Endothelial cell of umbilical vein (primary cell): ENCODE data around the gene PDSS1. TPM values are rescaled to one million over a fixed set of nuclear protein-coding genes. Genes with fewer than 3 reads are reported as not detected.

Experiments
- BruUV-seq: library from RNA; stranded (reverse); fragments of 400-500 nt; replicated peaks from 2 replicates; lab custom pipeline; 2021; lab: Mats Ljungman, UMichigan
- CTCF ChIA-PET: fragments of 300-600, 350-600 bp; sonication (Branson Sonifier 250); formaldehyde crosslinking; loops from one replicate; lab custom pipeline; 2021; ENCODE audit warnings: antibody characterized with exemption, inconsistent platforms; lab: Charles Lee
- POLR2A ChIA-PET: fragments of 300-600, 350-600 bp; sonication (Branson Sonifier 250); formaldehyde crosslinking; loops from one replicate; lab custom pipeline; 2021; ENCODE audit warnings: antibody characterized with exemption, inconsistent platforms; lab: Charles Lee
- DNase-seq: peaks from one replicate; pipeline ENCODE4 v3.0.0-alpha.2; 2011; ENCODE audit warnings: low read depth, low spot score
- FAIRE-seq: peaks from 2 replicates; lab custom pipeline; 2011; peaks lifted over from hg19 to GRCh38; lab: Jason Lieb, UNC
- H2AFZ ChIP-seq: 2 replicates; pipeline ENCODE4 v1.6.0; 2012; ENCODE audit warnings: low read depth, low read length, control low read depth, inconsistent platforms
- H3K27ac ChIP-seq: 2 replicates; pipeline ENCODE4 v1.5.1; 2011; ENCODE audit warnings: low read depth, mild to moderate bottlenecking, control low read depth, low read length, moderate library complexity; ENCODE audit not compliant: insufficient read depth
- H3K27me3 ChIP-seq, 2 experiments: 2 replicates each; pipeline versions ENCODE4 v1.6.0 to v1.6.1; 2011; ENCODE audit warnings: low read length in 2 of 2, mixed read lengths in 1 of 2; ENCODE audit not compliant: control insufficient read depth in 2 of 2, insufficient read depth in 2 of 2
- H3K36me3 ChIP-seq, 2 experiments: 2 replicates in 1 of 2; 3 replicates in 1 of 2; pipeline ENCODE4 v1.5.1; 2011; ENCODE audit warnings: low read length in 2 of 2, mild to moderate bottlenecking in 1 of 2, moderate library complexity in 1 of 2; ENCODE audit not compliant: control insufficient read depth in 2 of 2, insufficient read depth in 2 of 2; ENCODE audit errors: extremely low read depth in 1 of 2
- H3K4me1 ChIP-seq: 3 replicates; pipeline ENCODE4 v1.5.1; 2011; ENCODE audit warnings: mild to moderate bottlenecking, low read length; ENCODE audit not compliant: control insufficient read depth, insufficient read depth; ENCODE audit errors: extremely low read depth
- H3K4me2 ChIP-seq: 2 replicates; pipeline ENCODE4 v1.6.1; 2011; ENCODE audit warnings: low read length, control low read depth, mixed read lengths; ENCODE audit not compliant: insufficient read depth
- H3K4me3 ChIP-seq, 3 experiments: fragments of 200-600 bp in 1 of 3; sonication (generic), shearing (Covaris generic) in 1 of 3; replicated peaks in 1 of 3; 2 replicates each; pipeline ENCODE4 v1.5.1; 2011 to 2016; ENCODE audit warnings: control low read depth in 3 of 3, low read length in 3 of 3, mild to moderate bottlenecking in 2 of 3, inconsistent platforms in 1 of 3, low read depth in 1 of 3, moderate library complexity in 1 of 3; ENCODE audit not compliant: insufficient read depth in 1 of 3
- H3K79me2 ChIP-seq: 2 replicates; pipeline ENCODE4 v1.6.0; 2012; ENCODE audit warnings: low read length, inconsistent platforms; ENCODE audit not compliant: control insufficient read depth, insufficient read depth
- H3K9ac ChIP-seq: replicated peaks from 2 replicates; pipeline ENCODE3; 2011; ENCODE audit warnings: low read length, control low read depth; ENCODE audit not compliant: insufficient read depth; ENCODE audit errors: extremely low read depth
- H3K9me1 ChIP-seq: replicated peaks from 3 replicates; pipeline ENCODE4 v1.6.0; 2011; ENCODE audit warnings: mild to moderate bottlenecking, low read length; ENCODE audit not compliant: control insufficient read depth, insufficient read depth; ENCODE audit errors: extremely low read depth
- H3K9me3 ChIP-seq: replicated peaks from 2 replicates; pipeline ENCODE4 v1.5.1; 2012; ENCODE audit warnings: low read length, inconsistent platforms; ENCODE audit not compliant: control insufficient read depth, insufficient read depth
- H4K20me1 ChIP-seq: replicated peaks from 2 replicates; pipeline ENCODE3; 2011; ENCODE audit warnings: mild to moderate bottlenecking, low read length; ENCODE audit not compliant: control insufficient read depth, insufficient read depth; ENCODE audit errors: extremely low read depth
- CTCF ChIP-seq, 2 donors: IDR thresholded peaks; 1 replicate in 1 of 2; 2 replicates in 1 of 2; pipeline ENCODE4 v1.5.1; 2011; ENCODE audit warnings: low read length in 2 of 2, mild to moderate bottlenecking in 2 of 2, moderate library complexity in 2 of 2, control low read depth in 1 of 2, inconsistent platforms in 1 of 2, low read depth in 1 of 2; ENCODE audit not compliant: insufficient read depth in 1 of 2; ENCODE audit errors: extremely low read depth in 1 of 2
- EZH2 ChIP-seq: IDR thresholded peaks from 2 replicates; pipeline ENCODE4 v1.6.1; 2012; ENCODE audit warnings: borderline replicate concordance, low read depth, mild to moderate bottlenecking, moderate library complexity, low read length, inconsistent platforms; ENCODE audit not compliant: severe bottlenecking
- FOS ChIP-seq: IDR thresholded peaks from 2 replicates; pipeline ENCODE4 v1.6.1; 2011; ENCODE audit warnings: mild to moderate bottlenecking, low read length, moderate library complexity, borderline replicate concordance; ENCODE audit not compliant: insufficient read depth
- GATA2 ChIP-seq: IDR thresholded peaks from 2 replicates; pipeline ENCODE4 v1.7.0; 2011; ENCODE audit warnings: low read depth, mild to moderate bottlenecking, moderate library complexity, mixed read lengths, low read length; ENCODE audit not compliant: insufficient read length, insufficient read depth
- JUN ChIP-seq: IDR thresholded peaks from 2 replicates; pipeline ENCODE4 v1.6.1; 2011; ENCODE audit warnings: borderline replicate concordance, low read depth; ENCODE audit not compliant: insufficient read length, insufficient read depth
- MAX ChIP-seq: IDR thresholded peaks from 2 replicates; pipeline ENCODE4 v1.6.1; 2011; ENCODE audit not compliant: insufficient read depth, insufficient read length
- MYC ChIP-seq: IDR thresholded peaks from one replicate; pipeline ENCODE4 v1.6.1; 2011; ENCODE audit warnings: mild to moderate bottlenecking, low read depth, low read length
- POLR2A ChIP-seq: IDR thresholded peaks from 2 replicates; pipeline ENCODE4 v1.6.1; 2012; ENCODE audit warnings: low read depth, mild to moderate bottlenecking, control low read depth, low read length
- POLR2AphosphoS5 ChIP-seq: IDR thresholded peaks from 2 replicates; pipeline ENCODE4 v1.6.1; 2012; ENCODE audit warnings: low read depth, mild to moderate bottlenecking, control low read depth, low read length, moderate library complexity; ENCODE audit not compliant: insufficient read depth
- dilution Hi-C: fragments of 300-500 bp; cut with MboI; formaldehyde crosslinking; loops from one replicate; pipeline ENCODE4 v1.15.0; 2019; ENCODE audit warnings: low sequenced_read_pairs; ENCODE audit not compliant: extremely low pct_ligation_motif_present
- intact Hi-C: fragments of 100-400 bp; cut with micrococcal nuclease; formaldehyde crosslinking; loops from one replicate; pipeline ENCODE4 v1.10.0; 2022
- polyA plus RNA-seq, 4 experiments: library from polyadenylated mRNA; depleted of rRNA in 3 of 4; stranded (reverse) in 3 of 4; unstranded in 1 of 4; fragments of >200 nt; gene quantifications; 2 replicates each; pipeline versions ENCODE4 v1.2.1 to v1.2.3, GENCODE V29; 2011 to 2012; ENCODE audit warnings: missing spikeins in 1 of 4
- total RNA-seq: library from RNA; stranded (reverse); gene quantifications from 2 replicates; pipeline ENCODE4 v1.2.3, GENCODE V29; 2021

PDSS1 gene
- total and polyA plus RNA-seq, 2 donors (not counting 3 experiments of a cell fraction or from before 2014, with no cell fraction given) = 9.1 to 11.3 TPM

- H3K27ac ChIP-seq = no peak overlapping the region
- H3K36me3 ChIP-seq = no peaks in the 10 kb centered on the region
- dilution Hi-C loops (no loop called here), intact Hi-C loops (no loop called here)
- no peak overlapping the region for H3K4me2 ChIP-seq
- no peak overlapping the region for H2AFZ ChIP-seq
- ChIA-PET CTCF (interaction anchor here (0.6 to 1.5 kb wide), 2 partner anchors 47 to 71 kb away, joined by 3 to 4 read pairs; partner anchors contain the start of gene ABI1), POLR2A (no interaction called here)
- no peaks in the 10 kb centered on the region for H3K9me3 ChIP-seq
- no peak overlapping the region for H3K9ac ChIP-seq
- TF ChIP-seq EZH2 (no peak), JUN (no peak), MYC (no peak), CTCF (IDR thresholded peaks at IDR 0.05; ENCODE audit: extremely low read depth in 1 of 2, insufficient read depth in 1 of 2, low read depth in 1 of 2, low read length in 2 of 2) (no peak), POLR2AphosphoS5 (no peak), MAX (no peak), POLR2A (no peak), GATA2 (no peak), FOS (no peak)
- H3K9me1 ChIP-seq = no peaks in the 10 kb centered on the region
- no peaks in the 10 kb centered on the region for H3K4me1 ChIP-seq
- no TSS peak for BruUV-seq
- H3K79me2 ChIP-seq = peaks cover 69% of the 10 kb centered on the region
- FAIRE-seq (no peak), DNase-seq (no peak)
- H3K27me3 ChIP-seq = no peaks in the 10 kb centered on the region
- no peak overlapping the region for H3K4me3 ChIP-seq
- peaks cover 15% of the 10 kb centered on the region for H4K20me1 ChIP-seq
These were observed 92.9 kb downstream of the PDSS1 start for GRCh38 chr10:26790221-26790995.
